IPS-15b (cell line): ENCODE results near the gene SPTAN1.
"Not testable (repeated sequence)": the region's sequence is repeated elsewhere in the genome, so short reads cannot be mapped to it uniquely, and the experiment has no call there.

ENCODE experiments used
- H3K27me3 ChIP-seq: one replicate; pipeline ENCODE4 v1.6.1; 2013; ENCODE audit warnings: low read length; ENCODE audit not compliant: control insufficient read depth, insufficient read depth
- H3K36me3 ChIP-seq: one replicate; pipeline ENCODE4 v1.6.1; 2013; ENCODE audit warnings: low read length; ENCODE audit not compliant: control insufficient read depth, insufficient read depth
- H3K4me1 ChIP-seq: one replicate; pipeline ENCODE4 v1.6.1; 2013; ENCODE audit warnings: mild to moderate bottlenecking, low read length; ENCODE audit not compliant: control insufficient read depth, insufficient read depth
- H3K4me3 ChIP-seq: one replicate; pipeline ENCODE4 v1.5.1; 2013; ENCODE audit warnings: low read depth, low read length
- H3K9ac ChIP-seq: one replicate; pipeline ENCODE4 v1.6.1; 2013; ENCODE audit warnings: low read depth, mild to moderate bottlenecking, low read length
- H3K9me3 ChIP-seq: one replicate; pipeline ENCODE4 v1.6.1; 2013; ENCODE audit warnings: mild to moderate bottlenecking, low read length; ENCODE audit not compliant: control insufficient read depth, insufficient read depth

The SPTAN1 gene

DNA sequence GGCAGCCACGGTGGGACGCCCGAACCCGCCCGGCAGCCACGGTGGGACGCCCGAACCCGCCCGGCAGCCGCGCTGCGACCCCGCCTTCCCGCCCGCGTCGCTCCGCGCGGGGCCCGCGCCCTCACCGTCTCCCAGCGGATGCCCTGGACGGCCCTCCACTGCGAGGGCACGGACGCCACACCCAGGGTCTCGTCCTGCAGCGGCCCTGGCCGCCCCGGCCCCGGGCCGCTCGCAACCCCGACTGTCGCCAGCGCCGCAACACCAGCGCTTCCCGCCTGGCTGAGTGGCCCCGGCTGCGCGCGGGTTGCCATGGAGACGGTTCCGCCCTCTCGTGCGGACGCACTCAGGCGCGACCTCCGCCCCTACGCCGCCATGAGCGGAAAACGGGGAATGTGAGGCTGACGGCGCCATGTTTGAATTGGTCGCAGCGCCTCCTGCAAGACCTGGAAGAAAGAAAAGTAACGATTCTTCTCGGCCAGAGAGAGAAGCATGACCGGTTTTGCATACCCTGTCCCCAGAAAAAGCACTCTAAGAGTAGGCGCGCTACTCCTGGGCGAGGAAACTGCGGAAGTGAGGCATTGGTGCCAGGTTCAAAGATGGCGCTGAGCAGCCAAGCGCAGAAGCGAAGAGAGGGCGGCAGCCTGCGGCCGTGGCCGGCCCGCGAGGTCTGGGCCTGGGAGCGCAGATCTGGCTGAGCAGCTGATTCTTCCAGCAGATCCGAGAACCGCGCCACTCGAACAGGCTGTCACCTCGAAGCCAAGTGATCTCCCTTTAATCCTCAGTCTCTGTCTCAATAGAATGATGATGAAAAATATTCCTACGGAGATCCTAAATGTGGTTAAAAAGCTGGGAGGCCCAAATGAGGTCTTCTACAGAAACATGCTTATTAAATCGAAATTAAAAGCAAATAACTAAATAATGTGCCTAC is 104.3 kb downstream of the SPTAN1 start, which contains the start of gene DYNC2I2:
DYNC2I2 (minus strand) TSS at position 432 of the 928 bp plus-strand sequence; CDS start at position 311, 121 bp downstream.
- H3K36me3 ChIP-seq = no peaks in the 10 kb centered on the region
- peak within 1 kb of the TSS; percentile 98 for H3K9ac ChIP-seq
- no peaks in the 10 kb centered on the region for H3K4me1 ChIP-seq
- no peaks in the 10 kb centered on the region for H3K27me3 ChIP-seq
- peak within 1 kb of the TSS; percentile 76 for H3K4me3 ChIP-seq
- no peaks in the 10 kb centered on the region for H3K9me3 ChIP-seq

DNA sequence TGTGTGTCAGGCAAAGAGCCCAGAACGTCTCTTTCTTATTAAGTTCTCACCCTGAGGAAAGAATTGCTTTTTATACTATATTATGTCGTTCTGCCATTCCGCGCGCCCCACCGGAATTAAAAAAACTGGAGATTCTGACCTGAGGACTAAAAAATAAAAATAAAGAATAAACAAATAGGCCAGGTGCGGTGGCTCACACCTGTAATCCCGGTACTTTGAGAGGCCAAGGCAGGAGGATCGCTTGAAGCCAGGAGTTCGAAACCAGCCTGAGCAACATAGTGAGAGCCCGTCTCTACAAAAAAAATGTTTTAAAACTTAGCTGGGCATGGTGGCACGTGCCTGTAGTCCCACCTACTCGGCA is 104.9 kb downstream of the SPTAN1 start:
- H3K4me3 ChIP-seq = no peak overlapping the region
- H3K9ac ChIP-seq = no peak overlapping the region
- H3K27me3 ChIP-seq = no peaks in the 10 kb centered on the region
- no peaks in the 10 kb centered on the region for H3K4me1 ChIP-seq
- H3K36me3 ChIP-seq = no peaks in the 10 kb centered on the region
- no peaks in the 10 kb centered on the region for H3K9me3 ChIP-seq

DNA sequence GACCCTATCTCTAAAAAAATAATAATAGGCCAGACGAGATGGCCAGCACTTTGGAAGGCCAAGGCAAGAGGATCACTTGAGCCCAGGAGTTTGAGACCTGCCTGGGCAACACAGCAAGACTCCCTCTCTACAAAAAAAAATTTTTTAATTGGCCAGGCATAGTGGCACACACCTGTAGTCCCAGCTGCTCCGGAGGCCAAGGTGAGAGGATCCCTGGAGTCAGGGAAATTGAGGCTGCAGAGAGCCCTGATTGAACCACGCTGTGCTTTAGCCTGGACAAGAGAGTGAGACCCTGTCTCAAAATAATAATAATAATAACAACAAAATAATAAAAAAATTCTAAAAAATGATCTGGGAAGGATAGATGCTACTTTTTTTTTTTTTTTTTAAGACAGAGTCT is 105.4 kb downstream of the SPTAN1 start:
- Histone ChIP-seq H3K27me3 (no peaks in the 10 kb centered on the region), H3K4me1 (no peaks in the 10 kb centered on the region), H3K9ac (no peak overlapping the region), H3K9me3 (no peaks in the 10 kb centered on the region), H3K4me3 (no peak overlapping the region), H3K36me3 (no peaks in the 10 kb centered on the region)

DNA sequence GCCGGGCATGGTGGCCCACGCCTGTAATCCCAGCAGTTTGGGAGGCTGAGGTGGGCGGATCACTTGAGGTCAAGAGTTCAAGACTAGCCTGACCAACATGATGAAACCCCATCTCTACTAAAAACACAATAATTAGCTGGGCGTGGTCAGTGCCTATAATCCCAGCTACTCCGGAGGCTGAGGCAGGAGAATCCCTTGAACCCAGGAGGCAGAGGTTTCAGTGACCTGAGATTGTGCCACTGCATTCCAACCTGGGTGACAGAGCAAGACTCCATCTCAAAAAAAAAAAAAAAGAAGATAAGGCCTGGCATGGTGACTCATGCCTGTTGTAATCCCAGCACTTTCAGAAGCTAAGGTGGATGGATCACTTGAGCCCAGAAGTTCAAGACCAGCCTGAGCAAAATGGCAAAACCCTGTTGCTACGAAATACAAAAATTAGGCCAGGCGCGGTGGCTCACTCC is 114.1 kb downstream of the SPTAN1 start:
- H3K4me1 ChIP-seq, H3K27me3 ChIP-seq, H3K4me3 ChIP-seq, H3K9ac ChIP-seq, H3K9me3 ChIP-seq, H3K36me3 ChIP-seq: not testable (repeated sequence)

DNA sequence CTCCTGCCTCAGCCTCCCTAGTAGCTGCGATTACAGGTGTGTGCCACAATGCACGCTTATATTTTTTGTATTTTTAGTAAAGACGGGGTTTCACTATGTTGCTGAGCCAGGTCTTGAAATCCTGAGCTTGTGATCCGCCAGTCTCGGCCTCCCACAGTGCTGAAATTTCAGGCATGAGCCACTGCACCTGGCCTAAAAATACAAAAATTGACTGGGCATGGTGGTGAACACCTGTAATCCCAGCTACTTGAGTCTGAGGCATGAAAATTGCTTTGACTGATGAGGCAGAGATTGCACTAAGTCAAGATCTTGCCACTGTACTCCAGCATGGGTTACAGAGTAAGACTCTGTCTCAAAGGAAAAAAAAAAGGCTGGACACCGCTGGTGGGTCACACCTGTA is 117.4 kb downstream of the SPTAN1 start:
- Histone ChIP-seq H3K36me3 (no peaks in the 10 kb centered on the region), H3K27me3 (no peaks in the 10 kb centered on the region), H3K9me3 (no peaks in the 10 kb centered on the region), H3K9ac (no peak overlapping the region), H3K4me1 (no peaks in the 10 kb centered on the region), H3K4me3 (no peak overlapping the region)

DNA sequence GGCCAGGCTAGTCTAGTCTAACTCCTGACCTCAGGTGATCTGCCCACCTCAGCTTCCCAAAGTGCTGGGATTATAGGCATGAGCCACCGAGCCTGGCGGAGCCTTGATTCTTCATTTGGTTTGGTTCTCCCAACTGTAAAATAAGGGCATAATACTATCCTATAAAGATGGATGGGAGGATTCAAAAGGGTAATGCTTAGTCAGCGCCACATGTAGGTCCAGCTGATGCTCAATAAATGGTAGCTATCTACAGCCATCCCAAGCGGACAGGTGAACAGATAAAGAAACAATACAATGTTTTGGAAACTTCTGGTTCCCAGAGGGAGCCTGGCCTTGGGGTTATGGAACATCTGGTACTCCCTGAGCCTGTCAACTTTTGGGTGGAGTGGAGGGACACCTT is 123.0 kb downstream of the SPTAN1 start:
- no peak overlapping the region for H3K9ac ChIP-seq
- no peaks in the 10 kb centered on the region for H3K36me3 ChIP-seq
- no peaks in the 10 kb centered on the region for H3K27me3 ChIP-seq
- no peaks in the 10 kb centered on the region for H3K9me3 ChIP-seq
- no peaks in the 10 kb centered on the region for H3K4me1 ChIP-seq
- no peak overlapping the region for H3K4me3 ChIP-seq

DNA sequence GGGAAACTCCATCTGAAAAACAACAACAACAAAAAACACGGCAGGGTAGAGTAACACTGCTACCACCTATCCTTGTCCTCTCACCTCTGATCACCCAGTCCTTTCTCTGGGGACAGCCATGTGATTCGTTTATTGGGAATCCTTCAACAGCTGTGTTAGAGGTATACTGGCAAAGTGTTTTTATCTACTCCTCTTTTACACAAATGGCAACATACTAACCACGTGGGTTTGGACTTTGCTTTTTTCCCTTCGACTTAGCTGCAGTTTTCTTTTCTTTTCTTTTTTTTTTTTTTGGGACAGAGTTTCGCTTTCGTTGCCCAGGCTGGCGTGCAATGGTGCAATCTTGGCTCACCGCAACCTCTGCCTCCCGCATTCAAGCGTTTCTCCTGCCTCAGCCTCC is 125.4 kb downstream of the SPTAN1 start:
- H3K4me1 ChIP-seq = no peaks in the 10 kb centered on the region
- no peaks in the 10 kb centered on the region for H3K27me3 ChIP-seq
- no peak overlapping the region for H3K4me3 ChIP-seq
- H3K36me3 ChIP-seq = no peaks in the 10 kb centered on the region
- H3K9ac ChIP-seq = no peak overlapping the region
- no peaks in the 10 kb centered on the region for H3K9me3 ChIP-seq
